Measurements from ENCODE around the gene DRP2. TPM values are rescaled to one million over a fixed set of nuclear protein-coding genes. Genes with fewer than 3 reads are reported as not detected.

DRP2 gene
- total RNA-seq, 4 donors from 2014 or later = 0.09 to 0.19 TPM; not detected in 2

GRCh38 chrX:101260435-101260834, 40.8 kb downstream of the DRP2 start:
- Histone ChIP-seq H3K36me3 (no peaks in the 10 kb centered on the region), H3K27ac (no peak overlapping the region), H3K4me3 (no peak overlapping the region), H3K9me3 (no peaks in the 10 kb centered on the region), H3K27me3 (no peaks in the 10 kb centered on the region), H3K4me1 (no peaks in the 10 kb centered on the region)
- DNase-seq = no peak
- intact Hi-C loops (cut with DNase I) = no loop called here
- 30 to 87% methylated on average over 2 to 3 of the region's 4 CpGs for WGBS, 2 donors
- TF ChIP-seq POLR2A (IDR thresholded peaks at IDR 0.05) (no peak), CTCF (IDR thresholded peaks at IDR 0.05) (peak in 1 of 6 experiments; percentile 34)

- Histone ChIP-seq H3K4me1 (no peaks in the 10 kb centered on the region), H3K27ac (no peak overlapping the region), H3K4me3 (no peak overlapping the region), H3K9me3 (no peaks in the 10 kb centered on the region), H3K36me3 (no peaks in the 10 kb centered on the region), H3K27me3 (no peaks in the 10 kb centered on the region)
- 93 to 100% methylated on average over 1 to 4 of the region's 4 CpGs for WGBS, 2 donors
- TF ChIP-seq CTCF (IDR thresholded peaks at IDR 0.05) (no peak), POLR2A (IDR thresholded peaks at IDR 0.05) (no peak)
- no peak for DNase-seq
- intact Hi-C loops (cut with DNase I) = no loop called here
These were observed 43.0 kb downstream of the DRP2 start for GRCh38 chrX:101262590-101262989.

GRCh38 chrX:101263766-101264165, 44.2 kb downstream of the DRP2 start:
- H3K36me3 ChIP-seq = no peaks in the 10 kb centered on the region
- H3K27ac ChIP-seq = no peak overlapping the region
- no CpG with 5 or more reads among the region's 2 CpGs for WGBS, 2 donors
- no peak for TF ChIP-seq POLR2A (IDR thresholded peaks at IDR 0.05)
- H3K4me1 ChIP-seq = no peaks in the 10 kb centered on the region
- H3K4me3 ChIP-seq = no peak overlapping the region
- DNase-seq = no peak
- H3K9me3 ChIP-seq = no peaks in the 10 kb centered on the region
- intact Hi-C loops (cut with DNase I) = no loop called here
- peaks cover 0 to 3% (median 0%) of the 10 kb centered on the region in 4 donors for H3K27me3 ChIP-seq

GRCh38 chrX:101265869-101266428, 46.4 kb downstream of the DRP2 start:
- peaks cover 0 to 3% (median 0%) of the 10 kb centered on the region in 4 donors for H3K27me3 ChIP-seq
- H3K4me1 ChIP-seq = no peaks in the 10 kb centered on the region
- TF ChIP-seq CTCF (IDR thresholded peaks at IDR 0.05) (no peak), POLR2A (IDR thresholded peaks at IDR 0.05) (no peak)
- intact Hi-C loops (cut with DNase I) = no loop called here
- 59 to 84% methylated on average over 3 to 4 of the region's 5 CpGs for WGBS, 2 donors
- no peak for DNase-seq
- H3K27ac ChIP-seq = no peak overlapping the region
- no peak overlapping the region for H3K4me3 ChIP-seq
- no peaks in the 10 kb centered on the region for H3K36me3 ChIP-seq
- no peaks in the 10 kb centered on the region for H3K9me3 ChIP-seq

GRCh38 chrX:101274198-101274597, 54.6 kb downstream of the DRP2 start:
- WGBS, 2 donors = 78 to 89% methylated on average over 3 to 6 of the region's 6 CpGs
- Histone ChIP-seq H3K27ac (no peak overlapping the region), H3K4me1 (no peaks in the 10 kb centered on the region), H3K4me3 (no peak overlapping the region), H3K27me3 (no peaks in the 10 kb centered on the region), H3K36me3 (no peaks in the 10 kb centered on the region), H3K9me3 (no peaks in the 10 kb centered on the region)
- intact Hi-C loops (cut with DNase I) = no loop called here
- TF ChIP-seq CTCF (IDR thresholded peaks at IDR 0.05) = no peak
- TF ChIP-seq POLR2A (IDR thresholded peaks at IDR 0.05) = no peak
- DNase-seq = no peak

- WGBS, 2 donors = 59 to 75% methylated on average over 1 to 2 of the region's 2 CpGs
- no peak overlapping the region for H3K4me3 ChIP-seq
- intact Hi-C loops (cut with DNase I) = no loop called here
These were observed 56.7 kb downstream of the DRP2 start for GRCh38 chrX:101276238-101276637.

More at GRCh38 chrX:101276238-101276637, 56.7 kb downstream of the DRP2 start:
- TF ChIP-seq CTCF (IDR thresholded peaks at IDR 0.05) (no peak), POLR2A (IDR thresholded peaks at IDR 0.05) (no peak)
- H3K9me3 ChIP-seq = no peaks in the 10 kb centered on the region
- no peak for DNase-seq
- no peaks in the 10 kb centered on the region for H3K27me3 ChIP-seq
- H3K27ac ChIP-seq = no peak overlapping the region
- no peaks in the 10 kb centered on the region for H3K36me3 ChIP-seq
- no peaks in the 10 kb centered on the region for H3K4me1 ChIP-seq

Data from esophagus squamous epithelium (tissue), 5 donors.